ENCODE results near the gene AKT2.

The AKT2 gene

DNA sequence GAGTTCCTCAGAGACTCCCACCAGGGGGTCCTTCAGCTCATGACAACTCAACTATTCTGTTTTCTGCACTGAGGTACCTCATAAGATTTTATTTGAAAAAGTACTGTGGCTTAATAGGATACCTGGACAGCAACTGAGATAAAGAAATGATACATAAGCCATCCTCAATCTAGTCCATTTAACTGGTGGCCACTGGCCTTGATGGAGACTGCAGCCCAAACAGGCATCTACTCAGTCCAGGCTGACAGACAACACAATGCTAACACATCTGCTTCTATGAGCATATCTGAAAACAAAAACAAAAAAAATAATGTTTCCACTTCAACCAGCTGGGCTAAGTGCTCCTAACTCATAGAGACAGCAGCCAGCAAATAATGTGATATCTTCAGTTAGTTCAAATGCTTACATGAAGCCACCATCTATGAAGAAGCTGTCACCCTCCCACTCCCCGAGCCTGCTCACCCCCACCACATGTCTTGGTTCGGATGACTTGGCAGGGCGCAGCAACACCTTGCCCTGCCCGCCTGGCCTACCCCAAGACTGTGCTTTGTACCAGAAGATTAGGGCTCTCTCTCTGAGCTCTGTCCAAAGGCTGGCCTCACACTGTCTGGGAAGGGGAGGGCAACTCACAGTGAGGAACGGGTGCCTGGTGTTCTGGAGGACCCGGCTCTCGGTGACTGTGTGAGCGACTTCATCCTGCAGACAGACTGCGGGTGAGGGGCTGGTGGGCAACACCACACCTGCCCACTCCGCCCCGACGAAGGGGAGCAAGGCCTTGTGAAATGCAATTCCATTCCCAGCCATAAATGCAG is 45.5 kb downstream of the AKT2 start:
- DNase-seq (ENCODE audit: low read depth, low spot score) = no peak
- H3K27ac ChIP-seq = no peak overlapping the region

DNA sequence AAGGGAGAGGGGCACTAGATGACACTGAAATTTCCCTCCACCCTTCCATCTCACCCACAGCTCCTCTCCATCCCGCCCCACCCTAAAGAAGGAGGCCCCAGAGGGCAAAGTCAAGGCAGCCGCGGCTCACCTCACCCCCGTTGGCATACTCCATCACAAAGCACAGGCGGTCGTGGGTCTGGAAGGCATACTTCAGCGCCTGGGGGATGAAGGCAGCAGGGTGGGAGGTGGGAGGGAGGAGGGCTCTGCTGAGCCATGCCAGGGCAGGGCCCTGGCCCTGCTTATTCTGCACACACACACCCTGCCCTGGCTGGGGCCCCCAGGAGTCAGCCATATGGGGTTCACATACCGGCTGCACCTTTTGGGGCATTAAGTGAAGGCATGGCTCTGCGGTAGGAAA is 46.4 kb downstream of the AKT2 start:
- H3K27ac ChIP-seq = no peak overlapping the region
- no peak for DNase-seq (ENCODE audit: low read depth, low spot score)

DNA sequence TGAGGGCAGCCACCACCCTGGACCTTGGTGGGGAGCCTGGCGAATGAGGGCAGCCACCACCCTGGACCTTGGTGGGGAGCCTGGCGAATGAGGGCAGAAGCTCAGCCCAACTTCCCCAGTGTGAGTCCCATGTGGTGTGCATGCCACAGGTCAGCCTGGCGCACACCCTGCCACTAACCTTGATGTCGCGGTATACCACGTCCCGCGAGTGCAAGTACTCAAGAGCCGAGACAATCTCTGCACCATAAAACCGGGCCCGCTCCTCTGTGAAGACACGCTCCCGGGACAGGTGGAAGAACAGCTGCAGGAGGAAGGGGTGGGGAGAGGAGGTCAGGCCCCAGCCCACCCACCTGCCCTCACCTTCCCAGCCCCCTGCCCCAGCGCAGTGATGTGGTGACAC is 47.4 kb downstream of the AKT2 start:
- H3K27ac ChIP-seq = no peak overlapping the region
- DNase-seq (ENCODE audit: low read depth, low spot score) = no peak

DNA sequence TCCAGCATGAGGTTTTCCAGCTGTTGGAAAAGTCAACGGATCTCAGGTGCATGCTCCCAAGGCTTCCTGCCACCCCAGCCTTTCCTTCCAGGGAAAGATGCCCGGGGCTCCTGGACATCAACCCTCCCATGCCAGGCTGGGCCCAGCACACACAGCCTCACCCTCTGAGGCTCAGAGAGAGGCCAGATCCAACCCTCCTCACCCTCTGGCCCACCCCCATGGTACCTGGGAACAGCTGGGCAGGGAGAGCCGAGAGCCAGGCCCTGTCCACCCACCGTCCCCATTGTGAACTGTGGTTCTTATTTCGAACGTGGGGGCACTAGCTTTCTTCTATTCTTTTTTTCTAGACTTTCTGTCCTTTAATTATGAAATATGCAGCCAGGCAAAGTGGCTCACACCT is 48.8 kb downstream of the AKT2 start:
- no peak for DNase-seq (ENCODE audit: low read depth, low spot score)
- H3K27ac ChIP-seq = no peak overlapping the region

DNA sequence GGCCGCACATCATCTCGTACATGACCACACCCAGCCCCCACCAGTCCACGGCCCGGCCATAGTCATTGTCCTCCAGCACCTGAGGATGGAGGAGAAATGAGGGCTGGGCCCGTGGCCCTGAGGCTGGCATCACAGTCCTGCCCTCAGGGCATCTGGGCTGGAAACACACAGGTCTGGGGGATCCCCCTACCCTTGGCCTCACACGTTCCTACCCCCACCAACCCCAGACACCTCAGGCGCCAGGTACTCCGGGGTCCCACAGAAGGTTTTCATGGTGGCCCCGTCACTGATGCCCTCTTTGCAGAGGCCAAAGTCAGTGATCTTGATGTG is 49.2 kb downstream of the AKT2 start:
- no peak for DNase-seq (ENCODE audit: low read depth, low spot score)
- no peak overlapping the region for H3K27ac ChIP-seq

DNA sequence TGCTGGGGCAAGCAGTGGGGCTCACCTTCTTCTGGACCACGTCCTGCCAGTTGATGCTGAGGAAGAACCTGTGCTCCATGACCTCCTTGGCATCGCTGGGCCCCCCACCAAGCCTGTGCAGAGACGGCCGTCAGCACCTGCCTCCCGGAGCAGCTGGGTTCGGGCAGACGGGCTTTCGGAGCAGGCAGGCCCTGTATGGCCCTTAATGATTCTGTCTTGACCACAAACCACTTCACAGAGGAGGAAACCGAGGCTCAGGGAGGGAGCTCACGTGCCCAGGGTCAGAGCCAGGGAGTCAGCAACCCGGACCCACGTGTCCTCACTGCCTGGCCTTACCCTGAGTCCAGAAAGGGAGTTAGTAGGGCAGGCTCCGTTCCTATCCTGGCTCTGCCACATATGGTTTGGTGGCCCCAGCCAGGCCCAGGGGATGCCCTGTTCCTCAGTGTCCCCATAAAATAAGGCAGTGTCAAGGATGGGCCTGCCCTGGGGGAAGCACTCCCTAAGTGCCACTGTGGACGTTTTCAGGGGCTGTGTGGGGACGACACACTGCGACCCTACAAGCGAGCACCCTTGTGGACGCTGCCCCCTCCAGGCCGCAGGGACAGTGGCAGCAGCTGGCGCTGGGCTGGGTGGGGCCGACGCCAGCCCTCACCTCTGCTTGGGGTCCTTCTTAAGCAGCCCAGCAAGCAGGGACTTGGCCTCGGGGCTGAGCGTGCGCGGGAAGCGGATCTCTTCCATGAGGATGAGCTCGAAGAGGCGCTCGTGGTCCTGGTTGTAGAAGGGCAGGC is 49.7 kb downstream of the AKT2 start:
- no peak for DNase-seq (ENCODE audit: low read depth, low spot score)
- H3K27ac ChIP-seq = no peak overlapping the region

DNA sequence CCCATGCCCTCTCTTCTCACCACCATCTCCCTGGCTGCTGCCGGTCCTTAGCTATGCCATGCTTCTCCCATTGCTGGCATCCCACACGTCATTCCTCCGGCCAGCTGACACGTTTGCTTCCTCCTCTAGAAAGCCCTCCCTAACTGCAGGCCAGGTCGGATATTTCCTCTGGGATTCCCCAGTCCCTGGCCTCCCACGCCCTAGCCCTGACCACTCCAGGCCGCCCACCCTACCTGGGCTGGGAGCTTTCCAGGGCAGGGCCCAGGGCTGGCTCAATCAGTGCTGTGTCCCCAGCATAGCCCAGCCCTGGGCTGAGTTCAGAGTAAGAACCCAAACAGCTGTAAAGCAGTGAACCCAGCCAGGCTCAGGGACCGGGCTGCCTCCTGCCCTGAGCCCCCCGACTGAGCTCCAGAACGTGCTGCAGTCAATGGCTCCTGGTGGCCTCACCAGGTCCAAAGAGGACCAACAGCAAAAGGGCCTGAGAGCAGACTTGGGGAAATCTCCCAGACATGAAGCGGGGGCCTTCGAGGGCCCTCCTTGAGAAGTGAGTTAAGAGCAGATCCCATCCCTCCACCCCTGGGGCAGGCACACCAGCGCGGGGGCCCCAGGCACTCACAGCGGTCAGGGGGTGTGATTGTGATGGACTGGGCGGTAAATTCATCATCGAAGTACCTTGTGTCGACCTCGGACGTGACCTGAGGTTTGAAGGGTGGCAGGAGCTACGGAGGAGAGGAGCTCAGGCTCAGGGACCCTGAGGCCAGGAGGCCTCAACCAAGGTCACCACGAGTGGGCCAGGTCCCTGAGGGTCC is 50.5 kb downstream of the AKT2 start:
- no peak for DNase-seq (ENCODE audit: low read depth, low spot score)
- H3K27ac ChIP-seq = no peak overlapping the region

DNA sequence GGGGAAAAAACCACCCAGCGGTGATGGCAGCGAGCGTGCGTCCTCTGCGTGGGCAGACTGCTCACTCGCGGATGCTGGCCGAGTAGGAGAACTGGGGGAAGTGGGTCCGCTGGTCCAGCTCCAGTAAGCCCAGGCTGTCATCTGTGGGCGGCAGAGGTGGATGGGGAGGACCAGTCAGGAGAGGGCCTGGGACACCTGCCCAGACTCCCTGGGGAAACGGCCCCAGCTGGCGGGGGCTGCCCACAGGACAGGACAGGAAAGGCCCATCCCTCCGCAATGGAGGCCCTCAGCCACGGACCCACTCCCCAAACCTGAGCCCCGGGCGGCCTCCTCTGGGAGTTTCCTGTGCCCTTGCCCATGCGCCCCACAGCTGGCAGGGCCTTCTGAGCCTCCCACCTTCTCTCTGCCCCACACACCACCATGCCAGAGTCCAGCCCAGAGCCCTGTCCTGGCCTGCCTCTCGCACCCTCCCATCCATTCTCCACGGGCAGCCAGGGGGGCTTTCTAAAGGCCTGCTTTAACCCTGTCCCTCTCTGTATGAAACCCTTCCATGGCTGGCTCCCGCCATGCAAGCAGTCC is 51.2 kb downstream of the AKT2 start:
- H3K27ac ChIP-seq = no peak overlapping the region
- DNase-seq (ENCODE audit: low read depth, low spot score) = no peak

DNA sequence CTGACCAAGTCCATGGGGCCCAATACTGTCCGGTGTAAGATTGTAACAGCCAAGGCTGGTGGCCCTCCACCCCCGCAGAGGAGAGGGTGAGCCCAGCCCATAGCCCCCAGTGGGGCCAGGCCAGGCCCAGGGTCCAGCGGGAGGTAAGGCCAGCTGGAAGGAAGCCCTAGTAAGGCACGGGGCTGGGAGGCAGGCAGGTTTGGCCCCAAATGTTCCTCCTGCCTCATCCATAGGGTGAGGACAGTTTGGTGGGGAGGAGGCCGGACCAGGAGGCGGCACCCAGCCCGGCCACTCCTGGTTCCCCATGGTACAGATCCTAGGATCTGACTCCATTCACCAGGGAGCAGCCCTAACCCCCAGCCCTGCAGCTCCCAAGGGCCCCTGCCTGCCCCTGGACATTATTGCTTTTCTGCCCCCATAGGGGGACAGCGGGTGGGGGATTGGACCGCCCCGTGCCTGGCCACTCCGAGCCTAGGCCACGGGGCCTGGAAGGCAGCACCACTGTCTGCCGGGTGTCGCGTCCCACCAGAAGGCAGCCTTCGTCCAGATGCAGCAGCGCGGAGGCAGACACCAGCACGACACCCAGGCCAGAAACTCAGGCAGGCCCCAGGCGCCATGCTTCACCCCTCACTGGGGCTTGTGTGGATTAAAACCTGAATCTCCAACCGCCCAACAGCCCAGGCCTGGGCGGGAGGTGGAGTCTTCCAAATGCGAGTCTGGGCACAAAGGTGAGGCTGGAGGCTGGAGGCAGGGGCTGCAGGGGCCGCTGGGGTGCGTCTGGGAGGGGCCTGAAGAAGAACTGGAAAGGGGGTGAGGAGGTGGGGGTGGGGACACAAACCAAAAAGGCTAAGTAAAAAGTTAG is 52.0 kb downstream of the AKT2 start:
- no peak for DNase-seq (ENCODE audit: low read depth, low spot score)
- H3K27ac ChIP-seq = no peak overlapping the region

DNA sequence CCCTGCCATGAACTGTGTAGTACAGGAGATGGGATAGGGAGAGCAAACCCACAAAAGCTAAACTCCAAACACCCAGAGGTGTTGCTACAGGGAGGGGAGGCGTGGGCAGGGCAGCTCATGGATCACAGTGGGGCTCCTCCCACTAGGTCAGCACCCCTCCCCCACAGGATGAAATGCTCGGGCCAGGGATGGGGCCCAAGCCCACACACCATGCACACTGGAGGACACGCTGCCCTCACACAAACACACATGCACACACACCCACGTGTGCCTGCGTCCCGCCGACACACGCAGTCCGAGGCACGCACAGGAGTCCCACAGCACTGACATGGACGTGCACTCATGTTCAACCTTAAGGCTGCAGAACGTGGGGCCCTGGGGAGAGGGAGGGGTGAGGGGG is 52.7 kb downstream of the AKT2 start:
- no peak for DNase-seq (ENCODE audit: low read depth, low spot score)
- no peak overlapping the region for H3K27ac ChIP-seq

DNA sequence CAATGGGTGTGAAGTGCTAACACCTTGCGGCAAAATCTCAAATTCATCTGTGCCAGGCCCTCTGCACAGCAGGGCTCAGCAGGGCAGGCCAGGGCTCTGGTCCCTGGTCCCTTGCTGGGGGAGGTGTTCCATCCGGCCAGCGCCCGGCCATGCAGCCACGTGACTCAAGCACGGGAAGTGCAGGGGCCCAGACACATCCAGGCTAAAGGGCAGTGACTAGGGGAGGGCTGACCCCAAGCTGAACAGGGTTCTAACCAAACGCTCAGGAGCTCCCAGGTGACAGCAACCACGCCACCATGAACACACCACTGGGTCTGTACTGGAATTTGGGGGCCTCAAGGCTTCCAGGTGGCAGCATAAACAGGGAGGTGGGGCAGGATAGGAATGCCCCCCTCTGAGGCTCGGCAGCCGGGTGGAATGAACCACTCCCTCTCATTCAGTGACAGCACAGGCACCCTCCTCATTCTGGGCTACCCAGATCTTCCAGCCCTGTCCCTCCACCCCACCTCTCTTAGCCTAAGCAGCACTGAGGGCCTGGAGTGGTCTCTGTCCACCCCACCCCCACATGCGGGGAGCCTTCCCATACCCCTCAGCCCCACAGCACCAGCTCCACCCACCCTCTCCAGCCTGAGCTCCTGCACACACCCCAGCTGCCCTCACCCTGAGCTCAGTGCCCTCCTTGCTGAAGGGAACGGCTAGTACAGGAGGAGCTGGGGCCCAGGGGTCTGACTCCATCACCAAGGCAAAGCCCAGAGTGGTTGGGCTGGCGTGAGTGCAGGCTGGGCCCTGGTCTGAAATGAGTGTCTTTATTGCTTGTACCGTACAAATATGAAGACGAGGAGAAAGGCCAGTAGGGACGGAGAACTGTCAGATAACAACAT is 53.4 kb downstream of the AKT2 start:
- no peak overlapping the region for H3K27ac ChIP-seq
- no peak for DNase-seq (ENCODE audit: low read depth, low spot score)

DNA sequence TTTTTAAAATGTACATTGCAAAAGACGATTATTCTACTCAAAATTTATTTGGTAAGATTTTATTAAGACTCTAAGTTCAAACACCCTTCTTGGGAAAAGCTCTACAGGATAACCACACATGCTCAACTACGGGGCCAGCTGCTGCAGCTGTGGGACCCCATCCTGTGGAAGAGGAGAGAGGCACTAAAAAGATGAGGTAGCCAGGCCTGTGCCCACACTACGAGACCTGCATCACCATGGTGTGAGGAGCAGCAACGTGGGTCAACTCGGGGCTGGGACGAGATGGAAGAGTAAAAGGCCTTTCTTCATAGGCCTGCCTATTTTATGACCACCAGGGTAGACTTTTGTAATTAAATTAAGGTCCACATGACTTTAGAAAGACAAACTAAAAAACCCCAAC is 54.1 kb downstream of the AKT2 start:
- no peak for DNase-seq (ENCODE audit: low read depth, low spot score)
- H3K27ac ChIP-seq = no peak overlapping the region

DNA sequence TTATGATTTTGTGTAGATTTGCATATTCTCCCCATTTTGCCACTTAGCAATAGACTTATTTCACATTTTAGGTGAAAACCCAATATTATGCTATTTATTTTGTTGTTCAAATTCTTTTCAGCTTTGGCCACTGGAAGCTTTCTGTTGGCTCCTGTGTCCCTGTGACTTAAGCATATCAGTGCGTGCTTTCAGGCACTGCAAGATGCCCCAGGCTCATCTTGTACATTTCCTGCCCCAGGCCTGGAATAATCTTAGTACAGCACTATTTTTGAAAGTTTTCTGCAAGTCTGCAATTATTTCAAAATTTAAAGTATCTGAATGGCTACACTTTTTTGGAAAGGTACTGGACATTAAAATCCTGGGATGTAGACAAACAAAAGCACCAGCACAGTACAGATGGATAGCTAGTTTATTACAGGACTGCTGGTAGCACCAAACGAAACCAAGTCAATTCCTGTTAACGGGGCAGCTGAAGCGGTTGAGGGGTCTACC is 55.2 kb downstream of the AKT2 start:
- DNase-seq (ENCODE audit: low read depth, low spot score) = no peak
- H3K27ac ChIP-seq = no peak overlapping the region

DNA sequence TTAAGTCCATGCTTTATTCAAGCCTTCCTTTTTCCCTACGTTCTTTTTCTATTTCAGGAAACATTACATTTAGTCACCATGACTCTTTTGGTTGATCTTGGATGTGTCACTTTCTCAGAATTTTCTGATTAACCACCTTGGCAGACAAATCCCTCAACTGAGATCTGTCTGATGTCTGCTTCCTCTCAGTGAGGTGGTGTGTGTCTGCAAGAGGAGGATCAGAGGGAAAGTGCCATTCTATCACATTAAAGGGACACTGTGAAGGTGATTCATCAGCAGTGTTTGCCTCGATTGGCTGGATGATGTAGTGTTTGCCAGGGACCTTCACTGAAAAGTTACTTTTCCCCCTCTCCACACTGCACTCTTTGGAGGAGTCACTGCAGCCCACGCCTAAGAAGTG is 55.7 kb downstream of the AKT2 start:
- H3K27ac ChIP-seq = no peak overlapping the region
- DNase-seq (ENCODE audit: low read depth, low spot score) = no peak

DNA sequence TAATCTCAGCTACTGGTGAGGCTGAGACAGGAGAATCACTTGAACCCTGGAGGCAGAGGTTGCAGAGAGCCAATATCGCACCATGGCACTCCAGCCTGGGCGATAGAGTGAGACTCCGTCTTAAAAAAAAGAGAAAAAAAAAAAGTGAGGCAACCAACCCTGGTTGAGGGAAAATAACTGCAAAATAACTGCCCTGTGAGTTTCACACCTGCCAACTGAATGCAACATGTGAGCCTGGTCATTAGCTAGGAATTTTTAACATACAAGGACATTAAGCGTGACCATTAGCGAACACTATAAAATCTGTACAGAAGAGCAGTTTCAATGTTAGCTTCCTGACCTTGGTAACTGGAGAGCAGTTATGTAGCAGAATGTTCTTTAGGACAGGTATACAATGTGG is 56.3 kb downstream of the AKT2 start:
- H3K27ac ChIP-seq = no peak overlapping the region
- no peak for DNase-seq (ENCODE audit: low read depth, low spot score)

DNA sequence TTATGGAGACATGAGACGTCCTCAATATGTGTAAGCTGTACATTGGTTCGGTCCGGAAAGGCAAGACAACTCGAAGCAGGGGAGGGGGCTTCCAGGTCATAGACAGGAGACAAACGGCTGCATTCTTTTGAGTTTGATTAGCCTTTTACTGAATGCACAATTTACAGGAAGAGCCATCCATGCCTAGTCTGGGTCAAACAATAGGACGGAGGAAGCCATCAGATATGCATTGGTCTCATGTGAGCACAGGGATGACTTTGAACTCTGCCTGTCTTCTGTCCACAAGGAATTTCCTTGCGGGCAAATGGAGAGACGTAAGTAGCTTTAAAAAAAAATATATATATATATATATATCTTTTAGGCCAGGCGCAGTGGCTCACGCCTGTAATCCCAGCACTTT is 56.8 kb downstream of the AKT2 start:
- DNase-seq (ENCODE audit: low read depth, low spot score) = no peak
- H3K27ac ChIP-seq = no peak overlapping the region

DNA sequence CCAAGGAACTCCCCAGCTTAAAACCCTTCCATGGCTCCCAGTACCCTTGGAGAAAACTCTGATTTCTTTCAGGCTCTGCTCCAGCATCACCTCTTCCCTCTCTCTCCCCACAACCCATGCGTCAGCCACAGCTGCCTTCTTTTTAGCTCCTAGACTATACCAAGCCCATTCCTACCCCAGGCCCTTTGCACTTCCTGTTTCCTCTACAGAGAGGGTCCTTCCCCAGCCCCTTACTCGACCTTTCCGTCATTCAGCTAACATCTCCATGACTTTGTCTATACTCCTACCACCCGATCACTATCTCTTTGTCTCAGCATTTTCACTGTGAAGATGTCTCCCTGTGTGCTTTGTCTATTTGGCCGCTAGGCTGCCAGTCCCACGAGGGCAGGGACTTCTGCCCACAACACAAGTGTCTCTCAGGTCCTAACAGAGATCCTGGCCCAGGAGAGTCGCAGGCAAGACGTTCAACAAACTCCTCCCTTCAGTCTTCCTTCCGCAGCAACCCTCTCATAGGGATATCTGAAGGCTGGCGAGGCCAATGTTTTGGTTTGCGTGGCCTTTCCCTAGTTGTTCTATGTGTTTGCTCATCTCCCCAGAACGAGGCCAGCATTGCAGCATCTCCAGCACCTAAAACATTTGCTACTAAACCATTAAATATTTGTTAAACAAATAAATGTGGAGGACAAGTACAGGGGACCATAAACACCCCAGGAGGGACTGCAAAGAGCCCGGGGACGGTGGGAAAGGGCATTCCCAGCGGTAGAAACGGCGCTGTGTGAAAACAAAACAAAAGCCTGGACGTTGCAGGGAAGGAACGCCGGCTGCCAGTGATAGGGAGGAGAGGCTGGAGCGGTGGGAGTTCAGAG is 59.5 kb downstream of the AKT2 start:
- H3K27ac ChIP-seq = no peak overlapping the region

More for the DNA sequence above, 59.5 kb downstream of the AKT2 start:
- DNase-seq (ENCODE audit: low read depth, low spot score) = no peak

All from epithelial cell of prostate (primary cell).